Measurements from ENCODE around the gene MAP1S. TPM values are rescaled to one million over a fixed set of nuclear protein-coding genes. Genes with fewer than 3 reads are reported as not detected.

Gene MAP1S
- total RNA-seq, 1 donor from 2014 or later = 8.9 TPM

DNA sequence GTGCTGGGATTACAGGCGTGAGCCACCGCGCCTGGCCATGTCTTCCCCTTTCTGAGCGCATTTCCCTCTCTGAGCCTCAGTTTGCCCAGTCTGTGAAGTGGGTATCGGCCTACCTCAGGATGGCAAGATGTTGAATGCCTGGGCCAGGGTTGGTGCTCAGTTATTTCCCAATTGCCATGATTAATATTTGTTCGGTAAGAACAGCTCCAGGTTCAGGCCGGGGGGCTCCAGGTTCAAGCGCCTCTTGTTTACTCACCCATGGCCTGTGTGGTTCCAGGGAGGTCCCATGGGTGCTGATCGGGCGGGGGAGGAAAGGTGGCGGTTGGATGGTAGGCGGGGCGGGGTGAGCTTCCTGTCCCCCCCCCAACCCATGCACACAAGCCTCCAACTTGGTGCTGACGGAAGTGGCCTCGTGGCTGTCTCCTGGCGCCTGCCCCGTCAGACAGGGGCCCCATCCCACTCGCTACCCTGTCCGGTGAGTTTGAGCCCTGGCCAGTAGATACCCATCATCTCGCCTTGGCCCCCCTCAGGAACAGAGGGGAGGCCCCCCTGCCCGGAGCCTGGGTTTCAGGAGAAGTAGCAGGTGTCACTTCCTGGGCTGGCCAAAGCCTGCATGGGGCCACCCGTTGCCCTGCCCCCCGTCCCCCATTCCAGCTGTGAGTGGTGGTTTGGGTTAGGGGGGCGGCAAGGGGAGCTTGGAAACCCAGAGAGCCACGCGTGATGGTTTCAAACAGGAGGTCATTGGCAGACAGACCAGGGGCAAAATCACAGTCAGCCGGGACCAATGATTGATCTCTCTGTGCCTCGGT lies 32.0 kb downstream of the MAP1S start, which contains the start of gene FCHO1:
TSS of gene FCHO1 (plus strand) at position 375 of the 809 bp plus-strand sequence. CDS start 3,688 bp downstream, outside the sequence.
- Histone ChIP-seq H3F3A (ENCODE audit: low read depth) (peaks cover 26% of the 10 kb centered on the region), H3K27ac (no peak within 1 kb of the TSS), H3K4me1 (peaks cover 20% of the 10 kb centered on the region), H4K20me1 (ENCODE audit: low read depth) (no peaks in the 10 kb centered on the region), H3K79me2 (ENCODE audit: low read depth) (peaks cover 6% of the 10 kb centered on the region), H2AFZ (replicated peaks) (no peak within 1 kb of the TSS), H3K27me3 (no peaks in the 10 kb centered on the region), H3K36me3 (no peaks in the 10 kb centered on the region), H3K4me2 (no peak within 1 kb of the TSS), H3K4me3 (no peak within 1 kb of the TSS), H3K9ac (no peak within 1 kb of the TSS), H3K9me3 (ENCODE audit: low read depth) (no peaks in the 10 kb centered on the region)
- Mint-ChIP-seq H3K27me3 (ENCODE audit: insufficient read depth, low read depth) (peaks cover 2% of the 10 kb centered on the region), H3K4me1 (peaks cover 57% of the 10 kb centered on the region), H3K36me3 (no peaks in the 10 kb centered on the region), H3K27ac (peak within 1 kb of the TSS; percentile 34), H3K4me3 (no peak within 1 kb of the TSS), H3K9me3 (no peaks in the 10 kb centered on the region)
- TF ChIP-seq, protein P1, sequence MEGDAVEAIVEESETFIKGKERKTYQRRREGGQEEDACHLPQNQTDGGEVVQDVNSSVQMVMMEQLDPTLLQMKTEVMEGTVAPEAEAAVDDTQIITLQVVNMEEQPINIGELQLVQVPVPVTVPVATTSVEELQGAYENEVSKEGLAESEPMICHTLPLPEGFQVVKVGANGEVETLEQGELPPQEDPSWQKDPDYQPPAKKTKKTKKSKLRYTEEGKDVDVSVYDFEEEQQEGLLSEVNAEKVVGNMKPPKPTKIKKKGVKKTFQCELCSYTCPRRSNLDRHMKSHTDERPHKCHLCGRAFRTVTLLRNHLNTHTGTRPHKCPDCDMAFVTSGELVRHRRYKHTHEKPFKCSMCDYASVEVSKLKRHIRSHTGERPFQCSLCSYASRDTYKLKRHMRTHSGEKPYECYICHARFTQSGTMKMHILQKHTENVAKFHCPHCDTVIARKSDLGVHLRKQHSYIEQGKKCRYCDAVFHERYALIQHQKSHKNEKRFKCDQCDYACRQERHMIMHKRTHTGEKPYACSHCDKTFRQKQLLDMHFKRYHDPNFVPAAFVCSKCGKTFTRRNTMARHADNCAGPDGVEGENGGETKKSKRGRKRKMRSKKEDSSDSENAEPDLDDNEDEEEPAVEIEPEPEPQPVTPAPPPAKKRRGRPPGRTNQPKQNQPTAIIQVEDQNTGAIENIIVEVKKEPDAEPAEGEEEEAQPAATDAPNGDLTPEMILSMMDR (IDR thresholded peaks at IDR 0.05) = no peak
- TF ChIP-seq EZH2phosphoT487 (IDR thresholded peaks at IDR 0.05) (no peak), EZH2 (IDR thresholded peaks at IDR 0.05) (no peak)
- no peak for DNase-seq (ENCODE audit: low spot score)

DNA sequence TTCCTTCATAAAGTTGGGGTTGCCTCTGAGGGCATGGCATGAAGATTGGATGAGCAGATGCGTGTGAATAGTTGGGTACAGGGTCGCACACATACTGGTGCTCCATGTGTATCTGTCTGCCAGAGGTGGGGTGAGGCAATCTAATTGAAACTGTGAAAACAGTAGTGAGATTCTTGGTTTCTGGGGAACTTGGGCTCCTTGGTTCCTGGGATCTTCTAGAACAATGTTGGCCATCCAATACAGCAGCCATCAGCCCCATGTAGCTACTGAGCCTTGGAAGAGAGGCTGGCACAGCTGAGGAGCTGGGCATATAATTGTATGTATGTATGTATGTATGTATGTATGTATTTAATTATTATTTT lies 32.6 kb downstream of the MAP1S start:
- Histone ChIP-seq H3K4me2 (no peak overlapping the region), H3K9ac (no peak overlapping the region), H2AFZ (replicated peaks) (no peak overlapping the region), H3K79me2 (ENCODE audit: low read depth) (peaks cover 6% of the 10 kb centered on the region), H3K4me1 (peaks cover 22% of the 10 kb centered on the region), H3K4me3 (no peak overlapping the region), H3K9me3 (ENCODE audit: low read depth) (no peaks in the 10 kb centered on the region), H4K20me1 (ENCODE audit: low read depth) (no peaks in the 10 kb centered on the region), H3F3A (ENCODE audit: low read depth) (peaks cover 27% of the 10 kb centered on the region), H3K27me3 (no peaks in the 10 kb centered on the region), H3K27ac (no peak overlapping the region), H3K36me3 (no peaks in the 10 kb centered on the region)
- TF ChIP-seq, protein P1 (IDR thresholded peaks at IDR 0.05) = no peak
- TF ChIP-seq EZH2phosphoT487 (IDR thresholded peaks at IDR 0.05) = no peak
- no peak for TF ChIP-seq EZH2 (IDR thresholded peaks at IDR 0.05)
- Mint-ChIP-seq H3K36me3 (no peaks in the 10 kb centered on the region), H3K9me3 (no peaks in the 10 kb centered on the region), H3K27me3 (ENCODE audit: insufficient read depth, low read depth) (peaks cover 2% of the 10 kb centered on the region), H3K4me3 (no peak overlapping the region), H3K4me1 (peaks cover 59% of the 10 kb centered on the region), H3K27ac (peak overlapping the region; percentile 34)
- no peak for DNase-seq (ENCODE audit: low spot score)

DNA sequence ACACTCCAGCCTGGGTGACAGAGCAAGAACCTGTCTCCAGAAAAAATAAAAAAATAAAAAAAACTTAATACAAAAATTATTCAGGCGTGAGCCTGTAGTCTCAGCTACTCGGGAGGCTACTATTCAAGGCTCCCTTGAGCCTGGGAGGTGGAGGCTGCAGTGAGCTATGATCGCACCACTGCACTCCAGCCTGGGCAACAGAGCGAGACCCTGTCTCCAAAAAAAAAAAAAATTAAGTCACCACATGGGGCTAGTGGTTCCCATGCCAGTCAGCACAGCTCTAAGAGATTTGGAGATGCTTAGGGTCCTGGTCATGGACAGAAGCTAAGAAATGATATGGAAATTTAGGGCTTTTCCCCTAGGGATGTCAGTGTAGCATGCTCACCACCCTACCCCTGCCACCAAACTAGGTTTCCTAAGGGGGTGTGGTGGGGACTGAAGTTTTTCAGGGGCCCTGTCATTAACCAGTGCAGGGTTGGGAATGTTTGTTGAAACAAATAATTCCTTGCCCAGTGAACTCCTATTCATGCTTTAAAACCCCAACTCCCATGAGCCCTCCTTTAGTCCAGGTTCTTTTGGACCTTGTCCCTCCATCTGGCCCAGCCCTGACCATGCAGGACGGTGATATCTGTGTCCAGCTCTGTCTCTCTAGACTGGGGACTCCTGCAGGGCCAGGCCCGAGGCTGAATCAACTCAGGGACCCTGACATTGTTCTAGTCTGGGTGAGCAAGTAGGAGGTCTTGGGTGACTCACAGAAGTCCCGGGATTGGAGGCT lies 33.8 kb downstream of the MAP1S start:
- H4K20me1 ChIP-seq (ENCODE audit: low read depth) = no peaks in the 10 kb centered on the region
- H3K4me1 Mint-ChIP-seq = peaks cover 58% of the 10 kb centered on the region
- H3K36me3 ChIP-seq = no peaks in the 10 kb centered on the region
- no peaks in the 10 kb centered on the region for H3K9me3 Mint-ChIP-seq
- no peak overlapping the region for H3K4me2 ChIP-seq
- no peak for TF ChIP-seq EZH2phosphoT487 (IDR thresholded peaks at IDR 0.05)
- no peak for TF ChIP-seq EZH2 (IDR thresholded peaks at IDR 0.05)
- TF ChIP-seq, protein P1 (IDR thresholded peaks at IDR 0.05) = no peak
- no peaks in the 10 kb centered on the region for H3K27me3 ChIP-seq
- H3K9me3 ChIP-seq (ENCODE audit: low read depth) = no peaks in the 10 kb centered on the region
- H3K4me3 Mint-ChIP-seq = no peak overlapping the region
- H3K9ac ChIP-seq = no peak overlapping the region
- H3K4me3 ChIP-seq = no peak overlapping the region
- H2AFZ ChIP-seq (replicated peaks) = no peak overlapping the region
- peaks cover 6% of the 10 kb centered on the region for H3K79me2 ChIP-seq (ENCODE audit: low read depth)
- H3K27ac Mint-ChIP-seq = no peak overlapping the region
- peaks cover 27% of the 10 kb centered on the region for H3F3A ChIP-seq (ENCODE audit: low read depth)
- H3K36me3 Mint-ChIP-seq = peaks cover under 1% of the 10 kb centered on the region
- peaks cover 18% of the 10 kb centered on the region for H3K4me1 ChIP-seq
- no peak for DNase-seq (ENCODE audit: low spot score)
- H3K27me3 Mint-ChIP-seq (ENCODE audit: insufficient read depth, low read depth) = peaks cover 2% of the 10 kb centered on the region
- no peak overlapping the region for H3K27ac ChIP-seq
